Neural progenitor cell (in vitro differentiated cells): ENCODE measurements around the gene ATP13A4. TPM values are rescaled to one million over a fixed set of nuclear protein-coding genes. Genes with fewer than 3 reads are reported as not detected.

Experiments used
- DNase-seq: peaks from one replicate; pipeline ENCODE4 v3.0.0-alpha.2; 2016; ENCODE audit warnings: low spot score
- H2AFZ ChIP-seq: fragments of 200-600 bp; sonication (generic); replicated peaks from 2 replicates; pipeline ENCODE4 v1.6.1; 2016; ENCODE audit warnings: antibody characterized with exemption
- H3F3A ChIP-seq: fragments of 200-600 bp; sonication (generic); 2 replicates; pipeline ENCODE4 v1.6.1; 2016; ENCODE audit warnings: antibody characterized with exemption, low read depth
- H3K27ac ChIP-seq: fragments of 200-600 bp; sonication (generic); 2 replicates; pipeline ENCODE4 v1.5.1; 2016; ENCODE audit warnings: mild to moderate bottlenecking
- H3K27me3 ChIP-seq: fragments of 200-600 bp; sonication (generic); 2 replicates; pipeline ENCODE4 v1.6.1; 2016; ENCODE audit warnings: mild to moderate bottlenecking, moderate library complexity
- H3K36me3 ChIP-seq: fragments of 200-600 bp; sonication (generic); 2 replicates; pipeline ENCODE4 v1.5.1; 2016
- H3K4me1 ChIP-seq: fragments of 200-600 bp; sonication (generic); 2 replicates; pipeline ENCODE4 v1.6.1; 2016; ENCODE audit warnings: mixed run types
- H3K4me2 ChIP-seq: fragments of 200-600 bp; sonication (generic); 2 replicates; pipeline ENCODE4 v1.6.1; 2016
- H3K4me3 ChIP-seq: fragments of 200-600 bp; sonication (generic); 2 replicates; pipeline ENCODE4 v1.5.1; 2016
- H3K79me2 ChIP-seq: fragments of 200-600 bp; sonication (generic); 2 replicates; pipeline ENCODE4 v1.6.1; 2016; ENCODE audit warnings: low read depth
- H3K9ac ChIP-seq: fragments of 200-600 bp; sonication (generic); 2 replicates; pipeline ENCODE4 v1.6.1; 2016
- H3K9me3 ChIP-seq: fragments of 200-600 bp; sonication (generic); 2 replicates; pipeline ENCODE4 v1.5.1; 2016; ENCODE audit warnings: low read depth
- H4K20me1 ChIP-seq: fragments of 200-600 bp; sonication (generic); 2 replicates; pipeline ENCODE4 v1.6.1; 2016; ENCODE audit warnings: low read depth
- H3K27ac Mint-ChIP-seq: 3 replicates; pipeline ENCODE4 v1.8.0; 2021; ENCODE audit warnings: mixed read lengths
- H3K27me3 Mint-ChIP-seq: 2 replicates; pipeline ENCODE4 v1.8.0; 2022; ENCODE audit warnings: low read depth, mild to moderate bottlenecking, inconsistent platforms, moderate library complexity, mixed read lengths; ENCODE audit not compliant: insufficient read depth
- H3K36me3 Mint-ChIP-seq: 3 replicates; pipeline ENCODE4 v1.8.0; 2021; ENCODE audit warnings: mixed read lengths
- H3K4me1 Mint-ChIP-seq: 3 replicates; pipeline ENCODE4 v1.8.0; 2021; ENCODE audit warnings: mixed read lengths
- H3K4me3 Mint-ChIP-seq: 3 replicates; pipeline ENCODE4 v1.8.0; 2021; ENCODE audit warnings: mild to moderate bottlenecking, moderate library complexity, mixed read lengths
- H3K9me3 Mint-ChIP-seq: 3 replicates; pipeline ENCODE4 v1.8.0; 2020; ENCODE audit warnings: mixed read lengths
- CTCF ChIP-seq: fragments of 200-600 bp; sonication (generic); IDR thresholded peaks from 2 replicates; pipeline ENCODE4 v1.5.1; 2017; ENCODE audit warnings: antibody characterized with exemption, mild to moderate bottlenecking
- EZH2 ChIP-seq: fragments of 200-600 bp; sonication (generic); IDR thresholded peaks from 2 replicates; pipeline ENCODE4 v1.6.1; 2017; ENCODE audit warnings: antibody characterized with exemption, mild to moderate bottlenecking, moderate library complexity
- EZH2phosphoT487 ChIP-seq: fragments of 200-600 bp; sonication (generic); IDR thresholded peaks from 2 replicates; pipeline ENCODE4 v1.6.1; 2017; ENCODE audit warnings: antibody characterized with exemption
- total RNA-seq: library from RNA; depleted of rRNA; stranded (reverse); fragments of >200 nt; gene quantifications from 2 replicates; pipeline ENCODE4 v1.2.3, GENCODE V29; 2015; ENCODE audit warnings: low replicate concordance

Gene ATP13A4
- total RNA-seq, 1 donor from 2014 or later = 0.32 TPM

- no peaks in the 10 kb centered on the region for H3K4me1 Mint-ChIP-seq
- Histone ChIP-seq H3K4me2 (no peak overlapping the region), H3K27me3 (no peaks in the 10 kb centered on the region), H3K79me2 (no peaks in the 10 kb centered on the region), H3K4me1 (no peaks in the 10 kb centered on the region), H3K9ac (no peak overlapping the region), H3K9me3 (no peaks in the 10 kb centered on the region), H3K36me3 (no peaks in the 10 kb centered on the region), H3K4me3 (no peak overlapping the region), H3K27ac (no peak overlapping the region), H2AFZ (no peak overlapping the region), H3F3A (no peaks in the 10 kb centered on the region), H4K20me1 (no peaks in the 10 kb centered on the region)
- no peak for TF ChIP-seq EZH2phosphoT487
- TF ChIP-seq CTCF = no peak
- TF ChIP-seq EZH2 = no peak
- H3K27ac Mint-ChIP-seq = no peak overlapping the region
- H3K27me3 Mint-ChIP-seq = no peaks in the 10 kb centered on the region
- H3K4me3 Mint-ChIP-seq = no peak overlapping the region
- no peaks in the 10 kb centered on the region for H3K9me3 Mint-ChIP-seq
- no peak for DNase-seq
- no peaks in the 10 kb centered on the region for H3K36me3 Mint-ChIP-seq
Measured at GRCh38 chr3:193508108-193508507, 46.6 kb downstream of the ATP13A4 start.

GRCh38 chr3:193507566-193507965 lies 47.1 kb downstream of the ATP13A4 start:
- Mint-ChIP-seq H3K27ac (no peak overlapping the region), H3K27me3 (no peaks in the 10 kb centered on the region), H3K36me3 (no peaks in the 10 kb centered on the region), H3K9me3 (no peaks in the 10 kb centered on the region), H3K4me1 (no peaks in the 10 kb centered on the region), H3K4me3 (no peak overlapping the region)
- H3K79me2 ChIP-seq = no peaks in the 10 kb centered on the region
- H3K4me3 ChIP-seq = no peak overlapping the region
- H3K4me1 ChIP-seq = no peaks in the 10 kb centered on the region
- H3K9ac ChIP-seq = no peak overlapping the region
- H3K9me3 ChIP-seq = no peaks in the 10 kb centered on the region
- no peak overlapping the region for H3K27ac ChIP-seq
- TF ChIP-seq EZH2 (no peak), EZH2phosphoT487 (no peak), CTCF (no peak)
- no peak overlapping the region for H2AFZ ChIP-seq
- H3K27me3 ChIP-seq = no peaks in the 10 kb centered on the region
- H3F3A ChIP-seq = no peaks in the 10 kb centered on the region
- H4K20me1 ChIP-seq = no peaks in the 10 kb centered on the region
- no peak overlapping the region for H3K4me2 ChIP-seq
- H3K36me3 ChIP-seq = no peaks in the 10 kb centered on the region
- no peak for DNase-seq

GRCh38 chr3:193506921-193507320 lies 47.8 kb downstream of the ATP13A4 start:
- TF ChIP-seq CTCF = no peak
- no peak for TF ChIP-seq EZH2
- no peak for TF ChIP-seq EZH2phosphoT487
- no peak overlapping the region for H3K27ac ChIP-seq

More at GRCh38 chr3:193506921-193507320, 47.8 kb downstream of the ATP13A4 start:
- no peak for DNase-seq
- H3K4me1 ChIP-seq = no peaks in the 10 kb centered on the region
- H3F3A ChIP-seq = no peaks in the 10 kb centered on the region
- H3K4me2 ChIP-seq = no peak overlapping the region
- H3K9me3 Mint-ChIP-seq = no peaks in the 10 kb centered on the region
- H3K4me3 Mint-ChIP-seq = no peak overlapping the region
- no peaks in the 10 kb centered on the region for H3K27me3 Mint-ChIP-seq
- H3K9me3 ChIP-seq = no peaks in the 10 kb centered on the region
- H3K27me3 ChIP-seq = no peaks in the 10 kb centered on the region
- no peak overlapping the region for H3K9ac ChIP-seq
- H4K20me1 ChIP-seq = no peaks in the 10 kb centered on the region
- H3K36me3 ChIP-seq = no peaks in the 10 kb centered on the region
- H3K79me2 ChIP-seq = no peaks in the 10 kb centered on the region
- no peaks in the 10 kb centered on the region for H3K36me3 Mint-ChIP-seq
- H3K4me1 Mint-ChIP-seq = no peaks in the 10 kb centered on the region
- H3K4me3 ChIP-seq = no peak overlapping the region
- no peak overlapping the region for H3K27ac Mint-ChIP-seq
- H2AFZ ChIP-seq = no peak overlapping the region
